GM06990 (cell line): Measurements from ENCODE around the gene LBX2.
"Not testable (repeated sequence)": the region's sequence is repeated elsewhere in the genome, so short reads cannot be mapped to it uniquely, and the experiment has no call there.

Experiments used
- DNase-seq: peaks from one replicate; pipeline ENCODE4 v3.0.0-alpha.2; 2011; ENCODE audit not compliant: insufficient read length; ENCODE audit errors: extremely low read depth
- H3K27me3 ChIP-seq: replicated peaks from 2 replicates; pipeline ENCODE4 v1.6.0; 2011; ENCODE audit warnings: low read length; ENCODE audit not compliant: control insufficient read depth, insufficient read depth
- H3K36me3 ChIP-seq: 2 replicates; pipeline ENCODE4 v1.5.1; 2011; ENCODE audit warnings: low read length; ENCODE audit not compliant: control insufficient read depth, insufficient read depth
- H3K4me3 ChIP-seq: replicated peaks from 2 replicates; pipeline ENCODE4 v1.5.1; 2011; ENCODE audit warnings: low read depth, mild to moderate bottlenecking, control low read depth, low read length
- TF ChIP-seq, protein P1 (sequence below): IDR thresholded peaks from 2 replicates; pipeline ENCODE4 v1.5.1; 2011; ENCODE audit warnings: low read length, control low read depth, mild to moderate bottlenecking, inconsistent platforms; ENCODE audit not compliant: insufficient read depth, poor library complexity, severe bottlenecking

The LBX2 gene

DNA sequence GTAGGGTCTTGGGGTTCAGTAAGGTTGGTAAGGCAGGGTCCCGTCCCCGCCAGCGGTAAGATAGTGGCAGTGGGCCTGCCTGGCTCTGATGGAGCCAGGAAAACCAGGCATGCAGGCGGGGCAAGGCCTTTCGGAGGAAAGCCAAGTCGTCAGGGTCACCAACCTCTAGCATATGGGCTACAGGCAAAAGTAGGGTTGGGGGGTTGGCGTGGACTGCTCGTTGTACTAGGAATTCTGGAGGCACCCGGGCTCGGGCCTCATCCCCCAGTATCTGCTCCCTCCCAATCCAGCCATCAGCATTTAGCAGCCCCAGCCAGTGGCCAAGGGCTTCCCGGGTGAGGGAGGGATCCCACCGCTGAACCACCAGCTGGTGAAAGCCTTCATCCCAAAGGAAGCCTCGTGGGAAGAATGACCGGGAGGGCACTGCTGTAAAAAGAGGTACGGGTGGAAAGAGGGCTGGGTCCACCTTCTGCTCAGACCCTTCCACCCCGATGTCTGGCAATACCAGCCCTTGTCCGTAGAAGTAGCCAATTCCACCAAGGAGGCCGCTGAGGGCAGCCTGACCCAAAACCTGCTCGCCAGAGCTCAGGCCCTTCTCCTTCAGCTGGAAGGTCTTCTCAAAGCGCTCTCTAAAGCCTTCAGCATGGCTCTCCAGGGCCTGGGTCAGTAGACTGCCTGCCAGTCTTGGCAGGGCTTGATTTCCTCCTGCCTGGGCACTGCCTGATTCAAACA, 37.2 kb downstream of the LBX2 start:
- H3K36me3 ChIP-seq = peaks cover 14% of the 10 kb centered on the region
- no peak overlapping the region for H3K4me3 ChIP-seq
- TF ChIP-seq, protein P1, sequence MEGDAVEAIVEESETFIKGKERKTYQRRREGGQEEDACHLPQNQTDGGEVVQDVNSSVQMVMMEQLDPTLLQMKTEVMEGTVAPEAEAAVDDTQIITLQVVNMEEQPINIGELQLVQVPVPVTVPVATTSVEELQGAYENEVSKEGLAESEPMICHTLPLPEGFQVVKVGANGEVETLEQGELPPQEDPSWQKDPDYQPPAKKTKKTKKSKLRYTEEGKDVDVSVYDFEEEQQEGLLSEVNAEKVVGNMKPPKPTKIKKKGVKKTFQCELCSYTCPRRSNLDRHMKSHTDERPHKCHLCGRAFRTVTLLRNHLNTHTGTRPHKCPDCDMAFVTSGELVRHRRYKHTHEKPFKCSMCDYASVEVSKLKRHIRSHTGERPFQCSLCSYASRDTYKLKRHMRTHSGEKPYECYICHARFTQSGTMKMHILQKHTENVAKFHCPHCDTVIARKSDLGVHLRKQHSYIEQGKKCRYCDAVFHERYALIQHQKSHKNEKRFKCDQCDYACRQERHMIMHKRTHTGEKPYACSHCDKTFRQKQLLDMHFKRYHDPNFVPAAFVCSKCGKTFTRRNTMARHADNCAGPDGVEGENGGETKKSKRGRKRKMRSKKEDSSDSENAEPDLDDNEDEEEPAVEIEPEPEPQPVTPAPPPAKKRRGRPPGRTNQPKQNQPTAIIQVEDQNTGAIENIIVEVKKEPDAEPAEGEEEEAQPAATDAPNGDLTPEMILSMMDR = no peak
- no peak for DNase-seq
- no peaks in the 10 kb centered on the region for H3K27me3 ChIP-seq

DNA sequence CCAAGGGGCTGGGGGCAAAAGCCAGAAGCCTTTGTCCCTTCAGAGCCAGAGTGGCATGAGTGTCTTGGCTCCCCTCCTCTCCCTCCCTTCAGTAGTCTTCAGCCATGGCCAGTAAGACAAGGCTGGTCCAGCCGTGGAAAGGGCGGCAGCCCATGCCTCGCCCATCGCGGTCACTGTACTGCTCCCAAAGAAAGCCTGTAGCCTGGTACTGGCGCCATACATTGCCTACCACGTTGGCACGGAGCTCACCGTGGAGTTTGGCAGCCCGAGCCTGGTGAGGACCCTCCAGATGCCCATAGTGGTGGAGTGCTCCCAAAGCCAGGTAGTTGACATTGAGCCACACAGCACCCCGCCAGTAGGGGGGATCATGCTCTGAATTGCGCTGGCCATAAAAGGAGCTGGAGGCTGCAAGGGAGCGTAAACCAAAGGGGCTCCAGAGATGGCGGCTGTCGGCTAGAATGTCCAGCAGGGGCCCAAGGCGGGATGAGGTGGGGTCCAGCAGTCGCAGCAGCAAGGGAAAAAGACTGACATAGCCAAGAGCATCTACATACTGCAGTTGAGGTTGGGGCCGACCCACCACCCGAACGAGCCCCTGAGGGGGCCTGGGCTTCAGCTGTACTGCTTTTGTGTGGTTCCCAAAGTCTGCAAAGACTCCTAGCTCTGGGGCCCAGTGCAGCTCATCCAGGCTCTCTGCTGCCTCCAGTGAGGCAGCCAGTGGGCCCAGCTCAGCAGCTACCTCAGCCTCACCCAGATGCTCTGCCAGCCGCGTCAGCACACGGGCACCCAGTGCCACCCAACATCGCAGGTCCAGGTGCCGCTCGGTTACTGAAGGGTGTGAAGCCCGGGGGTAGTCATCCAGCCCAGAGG, 38.0 kb downstream of the LBX2 start:
- no peaks in the 10 kb centered on the region for H3K27me3 ChIP-seq
- TF ChIP-seq, protein P1 = peak; percentile 37
- no peak for DNase-seq
- peaks cover 14% of the 10 kb centered on the region for H3K36me3 ChIP-seq
- no peak overlapping the region for H3K4me3 ChIP-seq

DNA sequence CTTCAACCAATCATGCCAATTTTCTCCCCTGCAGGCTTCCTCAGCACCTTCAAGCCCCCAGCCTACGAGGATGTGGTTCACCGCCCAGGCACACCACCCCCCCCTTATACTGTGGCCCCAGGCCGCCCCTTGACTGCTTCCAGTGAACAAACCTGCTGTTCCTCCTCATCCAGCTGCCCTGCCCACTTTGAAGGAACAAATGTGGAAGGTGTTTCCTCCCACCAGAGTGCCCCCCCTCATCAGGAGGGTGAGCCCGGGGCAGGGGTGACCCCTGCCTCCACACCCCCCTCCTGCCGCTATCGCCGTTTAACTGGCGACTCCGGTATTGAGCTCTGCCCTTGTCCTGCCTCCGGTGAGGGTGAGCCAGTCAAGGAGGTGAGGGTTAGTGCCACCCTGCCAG, 39.2 kb downstream of the LBX2 start:
- DNase-seq, H3K27me3 ChIP-seq, H3K4me3 ChIP-seq: not testable (repeated sequence)
- H3K36me3 ChIP-seq = peaks cover 14% of the 10 kb centered on the region

DNA sequence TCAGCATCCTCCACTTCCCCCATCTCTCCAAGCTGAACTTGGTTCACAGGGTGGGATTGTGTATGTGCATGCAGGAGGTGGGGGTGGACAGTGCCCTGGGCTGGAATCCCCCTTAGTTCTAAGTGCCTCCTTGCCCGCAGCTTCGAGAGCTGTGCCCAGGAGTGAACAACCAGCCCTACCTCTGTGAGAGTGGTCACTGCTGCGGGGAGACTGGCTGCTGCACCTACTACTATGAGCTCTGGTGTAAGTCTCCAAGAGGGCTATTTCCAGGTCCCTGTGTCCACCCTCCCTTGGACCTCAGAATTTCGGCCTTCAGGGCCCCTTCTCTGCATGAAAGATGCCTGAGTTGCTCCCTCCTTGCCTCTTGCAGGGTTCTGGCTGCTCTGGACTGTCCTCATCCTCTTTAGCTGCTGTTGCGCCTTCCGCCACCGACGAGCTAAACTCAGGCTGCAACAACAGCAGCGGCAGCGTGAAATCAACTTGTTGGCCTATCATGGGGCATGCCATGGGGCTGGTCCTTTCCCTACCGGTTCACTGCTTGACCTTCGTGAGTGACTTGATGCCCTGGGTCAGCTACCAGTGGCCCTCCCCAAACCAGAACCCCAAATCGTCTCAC, 39.8 kb downstream of the LBX2 start:
- Histone ChIP-seq H3K36me3 (peaks cover 14% of the 10 kb centered on the region), H3K4me3 (peak overlapping the region; percentile 98)
- DNase-seq, H3K27me3 ChIP-seq: not testable (repeated sequence)

DNA sequence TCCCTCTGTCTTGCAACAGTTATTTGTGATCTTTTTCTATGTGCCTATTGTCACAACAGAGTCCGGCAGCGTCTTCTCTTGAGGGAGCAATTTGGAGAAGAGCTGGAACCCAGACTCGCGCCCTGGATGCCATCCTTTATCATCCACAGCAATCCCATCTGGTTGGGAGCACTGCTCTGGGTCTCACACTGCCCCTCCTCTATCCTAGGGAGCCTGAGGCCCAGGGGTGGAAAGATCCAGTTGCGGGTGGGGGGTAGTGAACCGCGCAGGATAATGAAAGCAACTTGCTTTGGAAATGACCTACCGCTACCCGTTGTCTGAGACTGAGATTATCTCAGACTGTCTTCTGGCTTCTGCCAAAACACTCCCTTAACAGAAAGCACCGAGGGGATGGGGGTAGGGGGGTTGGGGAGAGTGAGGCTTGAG, 40.5 kb downstream of the LBX2 start:
- peak overlapping the region; percentile 98 for H3K4me3 ChIP-seq
- H3K27me3 ChIP-seq = no peaks in the 10 kb centered on the region
- H3K36me3 ChIP-seq = peaks cover 14% of the 10 kb centered on the region
- DNase-seq = no peak
- TF ChIP-seq, protein P1 = no peak

DNA sequence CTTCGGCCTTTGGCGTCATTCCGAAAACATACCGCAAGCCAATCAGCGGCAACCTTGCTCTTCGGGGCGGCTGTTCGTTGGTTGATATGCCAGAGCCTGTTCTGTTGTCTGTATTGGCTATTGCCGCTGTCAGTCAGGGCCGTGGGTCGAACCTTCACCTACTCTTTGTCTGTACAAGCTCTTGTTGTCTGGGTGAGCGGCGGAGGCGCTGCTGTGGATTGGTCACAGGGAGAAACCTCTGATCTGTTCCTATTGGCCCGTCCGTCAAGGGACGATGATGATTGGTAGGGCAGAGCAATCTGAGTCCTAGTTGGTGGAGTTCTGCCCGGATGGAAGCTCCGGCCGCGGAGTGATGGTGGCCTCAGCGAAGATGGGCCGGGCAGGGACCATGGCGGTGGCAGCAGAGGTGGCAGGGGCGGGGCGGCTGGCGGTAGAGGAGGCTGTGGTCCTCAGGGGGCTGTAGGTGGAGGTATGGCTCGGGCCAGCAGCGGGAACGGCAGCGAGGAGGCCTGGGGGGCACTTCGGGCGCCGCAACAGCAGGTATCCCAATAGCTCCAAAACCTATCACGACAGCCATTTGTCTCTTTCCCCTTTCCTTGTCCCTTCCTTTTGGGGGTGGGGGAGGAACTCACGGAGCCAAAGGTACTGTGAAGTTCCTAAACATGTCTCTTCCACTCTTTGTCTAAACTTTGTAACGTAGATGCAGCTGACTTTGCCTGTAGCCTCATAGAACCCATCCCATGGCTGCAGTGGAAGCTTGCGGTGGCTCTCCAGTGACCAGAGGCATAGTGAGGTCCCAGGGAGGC, 41.1 kb downstream of the LBX2 start, which contains the start of gene WBP1:
WBP1 (plus strand) TSS at position 307 of the 806 bp plus-strand sequence; CDS start at position 472, 165 bp downstream.
- Histone ChIP-seq H3K4me3 (peak within 1 kb of the TSS; percentile 98), H3K27me3 (no peaks in the 10 kb centered on the region), H3K36me3 (peaks cover 14% of the 10 kb centered on the region)
- peak; percentile 94 for DNase-seq
- TF ChIP-seq, protein P1 = no peak
